Fibroblast of lung (primary cell): ENCODE data around the gene MATK.

Experiments used
- EZH2 ChIP-seq: IDR thresholded peaks from 2 replicates; pipeline ENCODE4 v1.5.1; 2012; ENCODE audit warnings: low read length, control low read depth, mild to moderate bottlenecking; ENCODE audit errors: missing control alignments
- TF ChIP-seq, protein P1 (sequence below), 2 donors: IDR thresholded peaks in 1 of 2; conservative IDR thresholded peaks in 1 of 2; 1 replicate in 1 of 2; 2 replicates in 1 of 2; pipeline ENCODE4 v1.5.1; 2011 to 2012; ENCODE audit warnings: low read length in 2 of 2, control low read depth in 1 of 2, inconsistent platforms in 1 of 2, low read depth in 1 of 2, mild to moderate bottlenecking in 1 of 2

DNA sequence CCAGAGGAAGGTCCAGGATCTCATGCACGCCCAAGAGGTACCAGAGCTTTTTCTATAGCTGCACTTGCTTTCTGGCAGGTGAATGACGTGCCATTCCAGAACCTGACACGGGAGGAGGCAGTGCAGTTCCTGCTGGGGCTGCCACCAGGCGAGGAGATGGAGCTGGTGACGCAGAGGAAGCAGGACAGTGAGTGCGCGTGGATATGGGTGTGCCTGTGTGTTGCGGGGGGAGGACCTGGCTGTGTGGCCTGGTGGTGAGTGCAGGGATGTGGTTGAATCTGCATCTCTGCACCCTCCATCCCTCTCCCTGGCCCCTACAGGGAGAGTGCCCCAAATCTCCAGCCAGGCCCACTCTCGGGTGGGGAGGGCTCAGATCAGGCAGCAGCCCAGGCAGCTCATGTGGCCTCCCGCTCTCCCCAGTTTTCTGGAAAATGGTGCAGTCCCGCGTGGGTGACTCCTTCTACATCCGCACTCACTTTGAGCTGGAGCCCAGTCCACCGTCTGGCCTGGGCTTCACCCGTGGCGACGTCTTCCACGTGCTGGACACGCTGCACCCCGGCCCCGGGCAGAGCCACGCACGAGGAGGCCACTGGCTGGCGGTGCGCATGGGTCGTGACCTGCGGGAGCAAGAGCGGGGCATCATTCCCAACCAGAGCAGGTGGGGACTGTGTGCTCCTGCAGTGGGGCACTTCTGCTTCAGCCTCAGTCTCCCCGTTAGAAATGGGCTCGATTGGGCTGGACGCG is 47.5 kb downstream of the MATK start:
- TF ChIP-seq, protein P1, sequence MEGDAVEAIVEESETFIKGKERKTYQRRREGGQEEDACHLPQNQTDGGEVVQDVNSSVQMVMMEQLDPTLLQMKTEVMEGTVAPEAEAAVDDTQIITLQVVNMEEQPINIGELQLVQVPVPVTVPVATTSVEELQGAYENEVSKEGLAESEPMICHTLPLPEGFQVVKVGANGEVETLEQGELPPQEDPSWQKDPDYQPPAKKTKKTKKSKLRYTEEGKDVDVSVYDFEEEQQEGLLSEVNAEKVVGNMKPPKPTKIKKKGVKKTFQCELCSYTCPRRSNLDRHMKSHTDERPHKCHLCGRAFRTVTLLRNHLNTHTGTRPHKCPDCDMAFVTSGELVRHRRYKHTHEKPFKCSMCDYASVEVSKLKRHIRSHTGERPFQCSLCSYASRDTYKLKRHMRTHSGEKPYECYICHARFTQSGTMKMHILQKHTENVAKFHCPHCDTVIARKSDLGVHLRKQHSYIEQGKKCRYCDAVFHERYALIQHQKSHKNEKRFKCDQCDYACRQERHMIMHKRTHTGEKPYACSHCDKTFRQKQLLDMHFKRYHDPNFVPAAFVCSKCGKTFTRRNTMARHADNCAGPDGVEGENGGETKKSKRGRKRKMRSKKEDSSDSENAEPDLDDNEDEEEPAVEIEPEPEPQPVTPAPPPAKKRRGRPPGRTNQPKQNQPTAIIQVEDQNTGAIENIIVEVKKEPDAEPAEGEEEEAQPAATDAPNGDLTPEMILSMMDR (conservative IDR thresholded peaks at IDR 0.05 in 1 of 2, IDR thresholded peaks at IDR 0.05 in 1 of 2; ENCODE audit: low read depth in 1 of 2, low read length in 2 of 2) = no peak
- no peak for TF ChIP-seq EZH2
